NCI-H226 (cell line): Measurements from ENCODE around the gene RPRML.
"Not testable (repeated sequence)": the region's sequence is repeated elsewhere in the genome, so short reads cannot be mapped to it uniquely, and the experiment has no call there.

ENCODE experiments used
- DNase-seq: peaks from one replicate; pipeline ENCODE4 v3.0.0-alpha.2; 2015

The RPRML gene

GRCh38 chr17:46975287-46975686 lies 3.8 kb downstream of the RPRML start:
- DNase-seq = no peak

- no peak for DNase-seq
Observed at GRCh38 chr17:46974086-46974485, 5.0 kb downstream of the RPRML start.

- no peak for DNase-seq
Observed at GRCh38 chr17:46972346-46972745, 6.7 kb downstream of the RPRML start.

- DNase-seq = no peak
Observed at GRCh38 chr17:46971647-46972300, 7.3 kb downstream of the RPRML start.

- DNase-seq = no peak
Observed at GRCh38 chr17:46968896-46969295, 10.2 kb downstream of the RPRML start.

- DNase-seq = no peak
Observed at GRCh38 chr17:46968224-46968834, 10.7 kb downstream of the RPRML start.

- DNase-seq = no peak
Observed at GRCh38 chr17:46964315-46965265, 14.5 kb downstream of the RPRML start.

- DNase-seq = no peak
Observed at GRCh38 chr17:46963571-46963970, 15.5 kb downstream of the RPRML start.

GRCh38 chr17:46962374-46962790 lies 16.7 kb downstream of the RPRML start:
- DNase-seq = peak; percentile 68

- DNase-seq = no peak
Observed at GRCh38 chr17:46960152-46960551, 18.9 kb downstream of the RPRML start.

GRCh38 chr17:46958041-46958591 lies 20.9 kb downstream of the RPRML start:
- no peak for DNase-seq

GRCh38 chr17:46953191-46953590 lies 25.9 kb downstream of the RPRML start:
- DNase-seq = not testable (repeated sequence)

- DNase-seq = no peak
Observed at GRCh38 chr17:46952115-46952514, 26.9 kb downstream of the RPRML start.

GRCh38 chr17:46951706-46952105 lies 27.3 kb downstream of the RPRML start:
- DNase-seq = no peak

GRCh38 chr17:46950997-46951621 lies 27.9 kb downstream of the RPRML start:
- no peak for DNase-seq

- no peak for DNase-seq
Observed at GRCh38 chr17:46950342-46950996, 28.6 kb downstream of the RPRML start.

GRCh38 chr17:46949291-46950174 lies 29.5 kb downstream of the RPRML start:
- peak; percentile 72 for DNase-seq

- DNase-seq = no peak
Observed at GRCh38 chr17:46948544-46948943, 30.5 kb downstream of the RPRML start.

- no peak for DNase-seq
Observed at GRCh38 chr17:46947216-46947615, 31.8 kb downstream of the RPRML start.

- no peak for DNase-seq
Observed at GRCh38 chr17:46944931-46945330, 34.1 kb downstream of the RPRML start.
